Tracheal epithelial cell (primary cell): ENCODE measurements around the gene STOML3. TPM values are rescaled to one million over a fixed set of nuclear protein-coding genes. Genes with fewer than 3 reads are reported as not detected.

Source experiments
- total RNA-seq: library from RNA; depleted of rRNA; stranded (reverse); fragments of >200 nt; gene quantifications from 2 replicates; pipeline ENCODE4 v1.2.1, GENCODE V29; 2014

The STOML3 gene, protein sequence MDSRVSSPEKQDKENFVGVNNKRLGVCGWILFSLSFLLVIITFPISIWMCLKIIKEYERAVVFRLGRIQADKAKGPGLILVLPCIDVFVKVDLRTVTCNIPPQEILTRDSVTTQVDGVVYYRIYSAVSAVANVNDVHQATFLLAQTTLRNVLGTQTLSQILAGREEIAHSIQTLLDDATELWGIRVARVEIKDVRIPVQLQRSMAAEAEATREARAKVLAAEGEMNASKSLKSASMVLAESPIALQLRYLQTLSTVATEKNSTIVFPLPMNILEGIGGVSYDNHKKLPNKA
- not detected in 2 replicates for total RNA-seq

GRCh38 chr13:38990693-38991092 lies at the start of gene STOML3:
TSS of gene STOML3 (minus strand) at chr13:38990831. CDS start at chr13:38990721, 110 bp downstream.

GRCh38 chr13:39037880-39038568 lies 47.4 kb upstream of the STOML3 start, which contains the start of the genes NHLRC3 and PROSER1:
TSS of gene NHLRC3 (plus strand) at chr13:39038456. CDS start at chr13:39038640, 184 bp downstream.
TSS of gene PROSER1 (minus strand) at chr13:39038089. CDS start at chr13:39037242, 847 bp downstream.

Other genes with a start within 250 kb of the STOML3 start
- gene PROSER1, start 47.3 kb upstream of the STOML3 start, total RNA-seq = 10.8 and 17.7 TPM in 2 replicates
- 8.9 and 9.4 TPM in 2 replicates for gene NHLRC3, start 47.6 kb upstream of the STOML3 start, total RNA-seq